ENCODE results near the gene C9orf152. TPM values are rescaled to one million over a fixed set of nuclear protein-coding genes. Genes with fewer than 3 reads are reported as not detected.

Gene C9orf152
- total and polyA plus RNA-seq, 9 of the 15 experiments (the other 6 are each of a cell fraction or from before 2014, with no cell fraction given) = not detected

- ChIA-PET POLR2A (no interaction called here), CTCF (ENCODE audit: low intra/inter-chr PET ratio) (no interaction called here)
- TF ChIP-seq LEF1 (IDR thresholded peaks at IDR 0.05) (no peak), ZNF583 (CRISPR knock-in tag; IDR thresholded peaks at IDR 0.05) (no peak), ZFP36 (IDR thresholded peaks at IDR 0.05; ENCODE audit: low read depth, low read length, partially characterized antibody) (no peak), MED1 (CRISPR knock-in tag; IDR thresholded peaks at IDR 0.05; ENCODE audit: borderline replicate concordance) (no peak), ATF1 (CRISPR knock-in tag; IDR thresholded peaks at IDR 0.05) (no peak), ATF1 (tag; IDR thresholded peaks at IDR 0.05) (no peak)
- TF ChIP-seq, protein P1, sequence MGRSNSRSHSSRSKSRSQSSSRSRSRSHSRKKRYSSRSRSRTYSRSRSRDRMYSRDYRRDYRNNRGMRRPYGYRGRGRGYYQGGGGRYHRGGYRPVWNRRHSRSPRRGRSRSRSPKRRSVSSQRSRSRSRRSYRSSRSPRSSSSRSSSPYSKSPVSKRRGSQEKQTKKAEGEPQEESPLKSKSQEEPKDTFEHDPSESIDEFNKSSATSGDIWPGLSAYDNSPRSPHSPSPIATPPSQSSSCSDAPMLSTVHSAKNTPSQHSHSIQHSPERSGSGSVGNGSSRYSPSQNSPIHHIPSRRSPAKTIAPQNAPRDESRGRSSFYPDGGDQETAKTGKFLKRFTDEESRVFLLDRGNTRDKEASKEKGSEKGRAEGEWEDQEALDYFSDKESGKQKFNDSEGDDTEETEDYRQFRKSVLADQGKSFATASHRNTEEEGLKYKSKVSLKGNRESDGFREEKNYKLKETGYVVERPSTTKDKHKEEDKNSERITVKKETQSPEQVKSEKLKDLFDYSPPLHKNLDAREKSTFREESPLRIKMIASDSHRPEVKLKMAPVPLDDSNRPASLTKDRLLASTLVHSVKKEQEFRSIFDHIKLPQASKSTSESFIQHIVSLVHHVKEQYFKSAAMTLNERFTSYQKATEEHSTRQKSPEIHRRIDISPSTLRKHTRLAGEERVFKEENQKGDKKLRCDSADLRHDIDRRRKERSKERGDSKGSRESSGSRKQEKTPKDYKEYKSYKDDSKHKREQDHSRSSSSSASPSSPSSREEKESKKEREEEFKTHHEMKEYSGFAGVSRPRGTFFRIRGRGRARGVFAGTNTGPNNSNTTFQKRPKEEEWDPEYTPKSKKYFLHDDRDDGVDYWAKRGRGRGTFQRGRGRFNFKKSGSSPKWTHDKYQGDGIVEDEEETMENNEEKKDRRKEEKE (IDR thresholded peaks at IDR 0.05; ENCODE audit: borderline replicate concordance in 1 of 2, control insufficient read depth in 1 of 2, low read depth in 2 of 2, low read length in 1 of 2) = no peak
- Histone ChIP-seq H3K4me2 (ENCODE audit: insufficient read depth, low read length) (no peak overlapping the region), H3K4me3 (no peak overlapping the region), H3K27ac (ENCODE audit: extremely low read depth, low read depth, low read length) (no peak overlapping the region), H3K79me2 (ENCODE audit: control insufficient read depth, insufficient read depth, low read length) (no peaks in the 10 kb centered on the region), H3K4me1 (replicated peaks in 1 of 2; ENCODE audit: control insufficient read depth in 2 of 2, insufficient read depth in 2 of 2, low read length in 2 of 2) (no peaks in the 10 kb centered on the region; a peak in 1 of 5 replicates), H4K20me1 (replicated peaks; ENCODE audit: control insufficient read depth, insufficient read depth, low read length) (no peaks in the 10 kb centered on the region), H3K27me3 (ENCODE audit: control insufficient read depth in 2 of 2, insufficient read depth in 2 of 2, low read length in 2 of 2) (peaks cover 0 to 5% of the 10 kb centered on the region in 2 experiments; a peak in 1 of 5 replicates), H3K36me3 (ENCODE audit: control insufficient read depth, insufficient read depth, low read length) (no peaks in the 10 kb centered on the region), H3K9ac (ENCODE audit: insufficient read depth in 1 of 2, low read depth in 2 of 2, low read length in 2 of 2) (no peak overlapping the region), H2AFZ (ENCODE audit: low read depth, low read length) (no peak overlapping the region), H3K9me3 (replicated peaks; ENCODE audit: control insufficient read depth, insufficient read depth, low read depth, low read length) (no peaks in the 10 kb centered on the region), H3K9me1 (ENCODE audit: control insufficient read depth, insufficient read depth, low read length) (no peaks in the 10 kb centered on the region)
- DNase-seq (ENCODE audit: extremely low read depth in 1 of 4, low spot score in 3 of 4) (no peak), ATAC-seq (no peak), FAIRE-seq (no peak)
- BruUV-seq (replicated peaks) = no TSS peak
- in situ Hi-C loops (cut with MboI) = loop anchor here (25.0 kb wide), 1 partner anchor 1098 kb away; no protein-coding TSS in a partner anchor
- intact Hi-C loops (cut with micrococcal nuclease) = loop anchor here (10.0 kb wide), 2 partner anchors 236 to 1116 kb away; no protein-coding TSS in a partner anchor
- WGBS (ENCODE audit: insufficient coverage, low coverage, missing lambda C conversion rate) = 0% methylated on average over 4 of the region's 4 CpGs
Measured at GRCh38 chr9:110188991-110189390, 19.0 kb downstream of the C9orf152 start.

Measured in K562 (cell line).